Kasumi-1 (cell line): ENCODE results near the gene HS6ST2.

Experiments used
- DNase-seq, 2 experiments: peaks; one replicate each; lab custom pipeline; 2025; lab: John Stamatoyannopoulos, UW

The HS6ST2 gene

DNA sequence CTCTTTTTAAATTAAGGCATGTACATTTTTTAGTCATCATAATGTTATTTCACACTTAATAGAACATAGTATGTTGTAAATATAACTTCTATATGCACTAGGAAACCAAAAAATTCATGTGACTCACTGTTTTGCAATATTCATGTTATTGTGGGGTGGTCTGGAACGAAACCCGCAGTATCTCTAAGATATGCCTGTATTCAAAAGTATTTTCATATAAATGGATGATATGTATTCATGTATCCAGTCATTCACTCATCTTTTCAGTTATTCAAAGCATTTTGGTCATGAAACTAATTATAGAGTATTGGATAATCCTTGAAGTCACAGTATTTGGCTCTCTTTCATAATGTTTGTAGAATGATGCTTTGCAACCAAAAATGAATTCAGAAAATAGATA, 168.1 kb downstream of the HS6ST2 start:
- DNase-seq, result no peak

- DNase-seq, result no peak
Measured at GRCh38 chrX:132786217-132786616, 172.2 kb downstream of the HS6ST2 start.

DNA sequence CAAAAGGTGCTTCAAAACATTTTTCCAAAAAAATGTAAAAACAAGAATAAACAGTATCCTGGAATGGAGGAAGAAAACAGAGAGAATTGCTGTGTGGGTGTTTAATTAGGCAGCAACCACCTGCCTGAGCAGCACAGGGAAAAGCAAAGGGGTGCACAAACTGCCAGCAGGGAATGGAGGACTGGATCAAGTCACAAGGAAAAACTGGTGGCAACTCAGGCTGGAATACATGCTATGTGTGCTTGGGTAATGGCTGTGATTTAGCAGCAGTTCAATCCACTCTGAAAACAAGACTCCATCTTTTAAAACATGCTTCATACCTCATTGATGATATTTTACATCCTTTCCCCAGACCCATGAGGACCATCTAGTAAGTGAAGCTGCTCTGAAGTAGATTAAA, 179.5 kb downstream of the HS6ST2 start:
- no peak for DNase-seq

DNA sequence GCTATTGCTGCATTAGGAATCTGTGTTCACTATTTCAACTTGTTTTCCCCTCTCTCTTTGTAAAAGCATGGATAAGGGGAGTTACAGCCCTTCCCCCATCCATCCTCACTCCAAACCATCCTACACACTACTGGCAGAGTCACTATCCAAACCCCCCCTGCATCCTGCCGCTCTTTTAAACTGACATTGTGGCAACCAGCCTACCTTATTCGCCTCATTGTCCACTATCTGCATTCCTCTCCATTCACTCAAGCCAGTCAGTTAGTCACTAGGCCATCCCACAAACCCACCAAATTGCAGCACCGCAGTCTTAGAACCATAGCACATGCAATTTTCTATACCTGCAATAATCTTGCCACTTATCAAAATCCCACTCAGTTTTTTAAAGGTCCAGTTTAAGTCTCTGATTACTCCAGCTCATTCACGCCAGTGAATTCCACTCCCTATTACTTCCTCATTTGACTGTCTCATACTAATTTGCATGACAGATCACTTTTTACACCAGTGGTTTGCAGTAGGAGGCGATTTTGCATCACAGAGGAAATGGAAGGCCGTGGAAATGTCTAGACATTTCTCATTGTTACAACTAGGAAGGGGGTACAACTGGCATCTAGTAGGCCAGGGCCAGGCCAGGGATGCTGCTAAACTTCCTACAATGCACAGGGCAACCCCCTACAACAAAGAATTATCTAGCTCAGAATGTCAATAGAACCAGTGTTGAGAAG, 181.8 kb downstream of the HS6ST2 start:
- DNase-seq, result peak; percentile 9 to 15

- DNase-seq, result no peak
Measured at GRCh38 chrX:132775263-132775823, 183.1 kb downstream of the HS6ST2 start.

DNA sequence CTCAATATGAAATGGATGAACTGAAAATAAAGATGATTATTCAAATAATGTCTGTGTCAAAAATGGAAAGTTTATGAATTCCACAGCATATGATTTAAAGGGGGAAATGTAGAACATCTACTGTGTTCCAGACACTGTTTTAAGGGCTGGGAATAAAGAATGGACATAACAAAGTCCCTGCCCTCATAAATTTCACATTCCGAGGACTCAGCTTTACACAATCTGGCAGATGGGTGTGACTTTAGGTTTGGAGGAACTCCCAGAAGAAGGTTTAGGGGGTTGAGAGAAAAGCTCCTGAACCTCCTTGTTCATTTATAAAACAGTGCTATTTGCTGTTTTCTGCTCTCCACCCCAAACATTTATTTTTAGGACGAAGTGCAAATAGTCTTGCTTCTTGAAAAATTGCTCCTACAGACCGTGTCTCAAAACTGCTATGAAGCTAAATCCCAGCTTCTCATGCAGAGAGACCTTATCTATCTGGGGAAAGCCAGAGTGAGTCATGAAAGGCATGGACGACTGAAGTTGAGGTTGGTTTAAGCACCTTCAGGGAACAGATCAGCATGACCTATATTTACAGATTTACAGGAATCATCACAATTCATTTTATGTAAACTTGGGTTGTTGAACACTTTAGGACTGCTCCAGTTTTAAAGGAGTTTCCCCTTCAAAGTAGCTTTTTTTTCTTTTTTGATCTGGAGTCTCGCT, 184.3 kb downstream of the HS6ST2 start:
- DNase-seq, result no peak

- no peak for DNase-seq
Measured at GRCh38 chrX:132769609-132770008, 188.8 kb downstream of the HS6ST2 start.

GRCh38 chrX:132766452-132766851, 192.0 kb downstream of the HS6ST2 start:
- no peak for DNase-seq

DNA sequence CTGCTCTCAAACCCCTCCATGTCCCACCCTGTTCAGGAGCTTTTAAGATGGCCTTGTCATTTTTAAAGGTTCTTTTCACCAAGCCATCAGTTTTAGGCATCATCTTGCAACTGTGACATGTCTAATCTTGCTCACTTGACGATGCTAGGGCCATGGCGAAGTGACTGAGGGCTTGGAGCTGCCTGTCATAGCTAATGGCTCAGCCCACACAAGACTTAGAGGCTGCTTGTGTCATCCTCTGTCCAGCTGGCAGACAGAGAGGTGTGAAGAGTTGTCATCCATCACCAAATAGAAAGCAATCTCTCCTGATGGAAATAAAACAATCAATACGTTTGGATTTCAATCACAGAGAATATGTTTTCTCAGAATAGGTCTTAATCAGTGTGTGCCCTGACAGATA, 194.9 kb downstream of the HS6ST2 start:
- DNase-seq, result no peak

DNA sequence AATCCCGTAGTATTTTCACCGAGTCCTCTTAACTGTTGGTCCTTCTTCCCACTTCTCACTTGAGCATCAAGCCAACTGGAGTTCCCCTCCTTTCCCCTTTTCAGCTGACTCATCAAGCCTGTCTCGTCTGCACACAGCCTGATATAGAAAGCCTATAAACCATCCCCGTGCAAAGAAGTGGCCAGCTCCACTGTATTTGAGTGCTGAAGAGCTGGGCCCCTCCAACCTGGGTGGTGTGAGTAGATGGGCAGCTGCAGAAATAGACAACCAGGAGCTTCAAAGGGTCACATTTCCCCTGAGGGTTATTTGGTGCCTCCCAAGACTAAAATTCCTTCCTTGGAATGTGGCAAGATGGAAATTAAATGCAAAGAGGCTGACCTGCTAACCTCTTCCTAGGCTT, 199.7 kb downstream of the HS6ST2 start:
- no peak for DNase-seq

- no peak for DNase-seq
Measured at GRCh38 chrX:132757066-132757623, 201.3 kb downstream of the HS6ST2 start.

- no peak for DNase-seq
Measured at GRCh38 chrX:132756439-132756838, 202.0 kb downstream of the HS6ST2 start.

- DNase-seq, result no peak
Measured at GRCh38 chrX:132751063-132751690, 207.3 kb downstream of the HS6ST2 start.

DNA sequence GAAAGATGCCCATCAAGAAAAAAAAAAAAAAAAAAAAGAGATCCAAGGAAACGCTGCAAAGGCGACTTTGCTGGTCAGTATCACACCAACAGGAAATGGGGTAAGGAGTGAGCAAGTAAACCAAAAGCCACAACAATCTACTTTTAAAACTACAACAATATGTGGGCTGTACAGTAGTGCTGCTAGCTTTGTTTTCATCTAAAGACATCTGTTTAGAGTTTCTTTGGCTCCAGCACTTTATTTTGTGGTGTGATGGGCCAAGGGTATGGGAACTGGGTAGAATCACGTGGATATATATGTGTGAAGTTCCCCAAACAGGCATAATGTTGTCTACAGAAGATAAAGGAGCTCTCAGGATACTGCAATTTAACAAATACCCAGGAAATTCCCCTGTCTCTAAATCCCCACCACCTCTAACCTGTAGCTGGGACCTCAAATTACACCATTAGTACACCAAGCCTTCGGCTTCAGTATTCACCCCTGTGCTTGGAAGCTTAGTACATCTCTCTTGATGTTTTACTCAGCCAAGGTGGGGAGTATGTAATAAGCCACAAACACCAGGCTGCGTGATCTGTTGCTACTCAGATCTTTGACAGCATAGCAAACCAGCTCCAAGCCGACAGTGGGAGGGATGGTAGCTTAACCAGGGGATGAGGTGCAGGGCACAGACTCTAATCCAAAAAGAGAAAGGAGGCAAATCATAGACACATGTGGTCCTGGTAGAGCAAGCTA, 207.9 kb downstream of the HS6ST2 start:
- DNase-seq, result no peak

DNA sequence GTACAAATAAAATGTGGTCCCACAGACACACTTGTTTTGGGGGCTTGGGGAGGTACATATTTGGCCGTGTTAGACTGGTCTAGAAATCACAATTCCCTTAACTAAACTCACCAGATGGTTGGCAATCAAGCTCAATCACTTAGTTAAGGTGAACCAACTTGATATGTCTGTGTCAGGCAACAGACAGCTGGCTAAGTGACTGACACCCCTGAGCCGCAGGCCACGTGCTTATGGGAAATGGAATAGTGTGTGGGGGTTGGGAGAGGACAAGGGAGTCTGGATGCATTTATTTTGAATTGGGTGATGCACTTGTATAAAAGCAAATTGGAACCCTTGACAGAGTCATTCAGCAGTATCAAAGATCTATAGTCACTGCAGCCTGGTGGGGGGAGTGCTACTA, 209.0 kb downstream of the HS6ST2 start:
- no peak for DNase-seq

- no peak for DNase-seq
Measured at GRCh38 chrX:132748909-132749308, 209.5 kb downstream of the HS6ST2 start.

DNA sequence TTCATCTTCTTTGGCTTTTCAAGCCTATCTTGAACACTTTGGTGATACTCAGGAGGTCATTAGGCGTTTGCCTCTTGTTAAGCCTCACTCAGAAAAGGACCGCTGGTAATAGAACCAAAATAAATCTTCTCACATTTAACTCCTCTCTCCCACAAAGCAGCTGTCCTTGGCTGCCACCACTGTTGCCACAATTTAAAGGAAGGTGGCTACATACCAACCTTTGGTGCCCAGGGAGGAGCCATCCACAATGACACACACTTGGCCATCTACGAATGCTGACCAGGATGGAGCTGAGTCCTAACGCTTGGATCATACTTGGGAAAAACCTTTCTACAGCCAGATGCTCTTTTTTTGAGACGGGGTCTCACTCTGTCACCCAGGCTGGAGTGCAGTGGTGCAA, 210.2 kb downstream of the HS6ST2 start:
- DNase-seq, result no peak

DNA sequence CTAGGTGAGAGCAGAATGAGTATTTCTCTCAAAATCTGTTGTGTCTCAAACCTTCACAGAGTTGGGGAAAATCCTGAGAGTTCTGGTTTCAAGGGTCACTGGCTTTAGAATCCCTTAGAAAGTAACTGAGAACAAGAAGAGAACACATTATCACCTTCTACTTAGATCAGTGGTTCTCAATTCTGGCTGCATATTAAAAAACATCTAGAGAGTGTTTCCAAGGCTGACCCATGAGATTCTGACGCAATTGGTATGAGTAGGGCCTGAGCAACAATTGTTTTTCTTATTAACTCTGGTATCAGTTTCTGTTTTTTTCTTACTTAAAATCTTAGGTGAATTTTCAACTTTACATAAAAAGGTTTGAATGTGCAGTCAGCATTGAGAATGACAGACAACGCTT, 212.8 kb downstream of the HS6ST2 start:
- no peak for DNase-seq

DNA sequence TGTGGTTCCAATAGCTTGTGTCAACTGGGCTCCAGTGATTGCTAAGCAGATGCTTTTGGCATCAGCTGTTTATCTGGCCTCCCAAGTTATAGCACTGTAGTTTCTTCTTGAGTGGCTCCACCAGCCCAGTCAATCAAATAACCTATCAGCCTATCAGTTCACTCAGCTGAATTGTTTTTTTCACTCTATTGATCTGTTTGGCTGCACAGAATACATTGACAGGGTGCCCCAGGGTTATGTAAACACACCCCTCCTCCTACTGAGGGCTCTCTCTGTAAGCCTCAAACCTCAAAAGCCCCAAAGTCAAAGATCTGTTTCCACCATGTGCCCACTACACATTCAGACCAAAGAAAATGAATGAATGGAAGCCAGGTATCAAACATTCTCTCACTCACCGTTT, 214.0 kb downstream of the HS6ST2 start:
- DNase-seq, result no peak

GRCh38 chrX:132743086-132743485, 215.3 kb downstream of the HS6ST2 start:
- no peak for DNase-seq

DNA sequence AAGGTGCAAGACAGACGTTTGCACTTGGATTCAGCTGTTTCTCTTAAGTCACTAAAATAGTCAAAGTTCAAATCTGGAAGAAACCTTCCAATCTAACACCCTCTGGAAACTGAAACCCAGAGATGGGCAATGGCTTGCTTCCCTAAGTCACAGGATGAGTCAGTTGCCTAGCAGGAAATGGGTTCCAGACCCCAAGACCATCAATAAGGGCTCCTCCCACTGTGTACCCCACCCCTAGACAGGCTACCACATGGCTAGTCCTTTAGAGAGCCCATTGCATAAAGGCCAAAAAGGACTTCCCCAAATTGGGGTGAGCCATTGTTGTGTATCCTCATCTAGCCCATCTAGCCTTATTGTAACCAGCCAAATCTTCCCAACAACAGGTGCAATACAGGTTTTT, 216.2 kb downstream of the HS6ST2 start:
- DNase-seq, result no peak

GRCh38 chrX:132741689-132742088, 216.7 kb downstream of the HS6ST2 start:
- no peak for DNase-seq
